KMS-11 (cell line): ENCODE measurements around the gene PSMD5.

Source experiments
- H2AFZ ChIP-seq: fragments of 200-600 bp; sonication (generic); 2 replicates; pipeline ENCODE4 v1.6.1; 2016; ENCODE audit warnings: antibody characterized with exemption, mixed run types, low read depth
- H3K27ac ChIP-seq: fragments of 200-600 bp; sonication (generic); 2 replicates; pipeline ENCODE4 v1.6.1; 2016; ENCODE audit warnings: mild to moderate bottlenecking, mixed run types
- H3K27me3 ChIP-seq: fragments of 200-600 bp; sonication (generic); 2 replicates; pipeline ENCODE4 v1.6.1; 2017; ENCODE audit warnings: mild to moderate bottlenecking, low read depth, mixed run types, moderate library complexity; ENCODE audit not compliant: insufficient read depth
- H3K36me3 ChIP-seq: fragments of 200-600 bp; sonication (generic); 2 replicates; pipeline ENCODE4 v1.6.1; 2017; ENCODE audit warnings: mild to moderate bottlenecking, mixed run types; ENCODE audit not compliant: insufficient read depth
- H3K4me1 ChIP-seq: fragments of 200-600 bp; sonication (generic); 2 replicates; pipeline ENCODE4 v1.6.1; 2016; ENCODE audit warnings: mild to moderate bottlenecking, low read depth, mixed run types; ENCODE audit not compliant: poor library complexity, severe bottlenecking
- H3K4me2 ChIP-seq: fragments of 200-600 bp; sonication (generic); 2 replicates; pipeline ENCODE4 v1.7.0; 2016; ENCODE audit warnings: mild to moderate bottlenecking, mixed run types
- H3K4me3 ChIP-seq: fragments of 200-600 bp; sonication (generic); IDR thresholded peaks from 2 replicates; pipeline ENCODE4 v1.6.1; 2017; ENCODE audit warnings: low read depth, low read length, mixed read lengths; ENCODE audit not compliant: insufficient read depth
- H3K79me2 ChIP-seq: fragments of 200-600 bp; sonication (generic); 2 replicates; pipeline ENCODE4 v1.6.1; 2016; ENCODE audit warnings: low read depth, mixed run types; ENCODE audit not compliant: insufficient read depth
- H3K9ac ChIP-seq: fragments of 200-600 bp; sonication (generic); 2 replicates; pipeline ENCODE4 v1.6.1; 2016; ENCODE audit warnings: mild to moderate bottlenecking, mixed run types
- H4K20me1 ChIP-seq: fragments of 200-600 bp; sonication (generic); 2 replicates; pipeline ENCODE4 v1.6.1; 2016; ENCODE audit warnings: mild to moderate bottlenecking, mixed run types; ENCODE audit not compliant: insufficient read depth
- CTCF ChIP-seq: fragments of 200-600 bp; sonication (generic); conservative IDR thresholded peaks from 2 replicates; pipeline ENCODE4 v1.6.1; 2017; ENCODE audit warnings: low read depth, mild to moderate bottlenecking, antibody characterized with exemption, low read length, moderate library complexity, mixed read lengths

PSMD5 gene

GRCh38 chr9:120866651-120867050, 23.9 kb upstream of the PSMD5 start:
- no peak overlapping the region for H2AFZ ChIP-seq
- H3K79me2 ChIP-seq, result no peaks in the 10 kb centered on the region
- H3K4me1 ChIP-seq, result peaks cover 32% of the 10 kb centered on the region
- no peak overlapping the region for H3K9ac ChIP-seq
- no peaks in the 10 kb centered on the region for H3K27me3 ChIP-seq
- no peak overlapping the region for H3K27ac ChIP-seq
- no peak overlapping the region for H3K4me2 ChIP-seq
- H4K20me1 ChIP-seq, result no peaks in the 10 kb centered on the region
- no peak overlapping the region for H3K4me3 ChIP-seq
- H3K36me3 ChIP-seq, result no peaks in the 10 kb centered on the region
- no peak for TF ChIP-seq CTCF

DNA sequence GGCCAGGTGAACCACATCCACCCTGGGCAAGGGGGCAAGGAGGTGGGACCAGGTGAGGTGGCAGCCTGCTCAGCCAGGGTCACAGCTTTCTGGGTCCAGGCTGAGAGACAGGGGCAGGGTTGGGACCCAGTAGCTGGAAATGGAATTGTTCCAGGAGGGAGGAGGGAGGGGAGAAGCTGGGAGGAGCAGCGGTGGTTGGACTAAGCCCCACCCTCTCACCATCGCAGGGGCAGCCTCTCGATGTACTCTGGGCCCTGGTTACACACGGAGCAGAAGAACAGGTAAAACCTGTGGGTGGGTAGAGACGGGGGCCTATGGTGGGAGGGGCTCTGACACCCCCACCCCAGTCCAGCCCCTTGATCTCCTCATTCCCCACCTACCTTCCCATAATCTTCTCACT, 23.1 kb upstream of the PSMD5 start:
- Histone ChIP-seq H3K36me3 (no peaks in the 10 kb centered on the region), H3K4me3 (no peak overlapping the region), H3K27ac (no peak overlapping the region), H3K9ac (no peak overlapping the region), H3K4me1 (peaks cover 23% of the 10 kb centered on the region), H3K27me3 (no peaks in the 10 kb centered on the region), H3K79me2 (no peaks in the 10 kb centered on the region), H2AFZ (no peak overlapping the region), H3K4me2 (no peak overlapping the region), H4K20me1 (no peaks in the 10 kb centered on the region)
- TF ChIP-seq CTCF, result no peak

DNA sequence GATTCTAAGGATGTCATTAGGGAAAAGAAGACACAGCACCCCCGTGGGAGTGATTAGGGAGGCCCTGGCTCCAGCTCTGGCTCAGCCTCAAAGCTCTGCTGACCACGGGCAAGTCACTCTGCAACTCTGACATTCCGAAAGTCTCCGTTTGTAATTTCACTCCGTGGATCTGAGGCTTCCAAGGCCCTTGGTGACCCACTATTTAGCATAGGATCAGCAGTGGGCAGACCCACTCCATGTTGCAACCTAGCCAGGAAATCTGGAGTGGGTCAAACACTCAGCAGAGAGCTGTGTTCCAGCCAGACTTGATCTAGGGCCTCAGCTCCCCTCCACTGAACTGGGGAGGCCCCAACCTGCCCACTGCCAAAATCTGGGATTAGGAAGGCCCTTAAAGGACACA, 22.5 kb upstream of the PSMD5 start:
- Histone ChIP-seq H3K79me2 (no peaks in the 10 kb centered on the region), H3K4me2 (no peak overlapping the region), H3K36me3 (no peaks in the 10 kb centered on the region), H3K27me3 (no peaks in the 10 kb centered on the region), H3K4me1 (peaks cover 22% of the 10 kb centered on the region), H3K27ac (no peak overlapping the region), H4K20me1 (no peaks in the 10 kb centered on the region), H2AFZ (no peak overlapping the region), H3K9ac (no peak overlapping the region), H3K4me3 (no peak overlapping the region)
- TF ChIP-seq CTCF, result no peak

GRCh38 chr9:120864719-120865118, 22.0 kb upstream of the PSMD5 start:
- Histone ChIP-seq H3K27ac (no peak overlapping the region), H3K9ac (no peak overlapping the region), H3K79me2 (no peaks in the 10 kb centered on the region), H3K4me3 (no peak overlapping the region), H3K4me1 (peaks cover 19% of the 10 kb centered on the region), H3K27me3 (no peaks in the 10 kb centered on the region), H3K36me3 (no peaks in the 10 kb centered on the region), H2AFZ (no peak overlapping the region), H4K20me1 (no peaks in the 10 kb centered on the region), H3K4me2 (no peak overlapping the region)
- TF ChIP-seq CTCF, result no peak

GRCh38 chr9:120863833-120864232, 21.1 kb upstream of the PSMD5 start:
- Histone ChIP-seq H3K27ac (no peak overlapping the region), H3K36me3 (no peaks in the 10 kb centered on the region), H2AFZ (no peak overlapping the region), H3K27me3 (no peaks in the 10 kb centered on the region), H4K20me1 (no peaks in the 10 kb centered on the region), H3K9ac (no peak overlapping the region), H3K4me3 (no peak overlapping the region), H3K4me1 (peaks cover 11% of the 10 kb centered on the region), H3K79me2 (no peaks in the 10 kb centered on the region), H3K4me2 (no peak overlapping the region)
- no peak for TF ChIP-seq CTCF
